CD4-positive, alpha-beta memory T cell (primary cell): ENCODE results near the gene PPP1R12B. TPM values are rescaled to one million over a fixed set of nuclear protein-coding genes. Genes with fewer than 3 reads are reported as not detected.
A peak's percentile ranks its signal among the peaks of the same experiment; 100 is the strongest.
"Not testable (repeated sequence)": the region's sequence is repeated elsewhere in the genome, so short reads cannot be mapped to it uniquely, and the experiment has no call there.

Experiments used
- CTCF ChIA-PET: fragments of 350-600 bp; sonication (Branson Sonifier 250); formaldehyde crosslinking; loops from one replicate; lab custom pipeline; 2021; ENCODE audit warnings: inconsistent platforms; ENCODE audit not compliant: partially characterized antibody; lab: Charles Lee
- POLR2A ChIA-PET: fragments of 350-600 bp; sonication (Branson Sonifier 250); formaldehyde crosslinking; loops from one replicate; lab custom pipeline; 2021; ENCODE audit not compliant: partially characterized antibody; lab: Charles Lee
- DNase-seq, 5 donors: peaks; one replicate each; pipeline versions ENCODE4 v3.0.0 to v3.0.0-alpha.2; 2020 to 2022; ENCODE audit warnings: mixed read lengths in 1 of 5
- H3K27ac ChIP-seq: one replicate; pipeline ENCODE4 v1.7.0; 2013; ENCODE audit warnings: low read depth, low read length
- H3K27me3 ChIP-seq: 2 replicates; pipeline ENCODE4 v1.7.0; 2013; ENCODE audit warnings: mild to moderate bottlenecking, low read length, moderate library complexity; ENCODE audit not compliant: insufficient read depth
- H3K36me3 ChIP-seq: 2 replicates; pipeline ENCODE4 v1.7.0; 2013; ENCODE audit warnings: mild to moderate bottlenecking, low read length, moderate library complexity; ENCODE audit not compliant: insufficient read depth
- H3K4me1 ChIP-seq: 2 replicates; pipeline ENCODE4 v1.7.0; 2013; ENCODE audit warnings: mild to moderate bottlenecking, low read length, moderate library complexity; ENCODE audit not compliant: insufficient read depth
- H3K4me3 ChIP-seq, 2 donors: one replicate each; pipeline ENCODE4 v1.7.0; 2013; ENCODE audit warnings: low read length in 2 of 2, mild to moderate bottlenecking in 1 of 2
- H3K9me3 ChIP-seq, 2 donors: one replicate each; pipeline ENCODE4 v1.7.0; 2013; ENCODE audit warnings: low read length in 2 of 2, control low read depth in 1 of 2; ENCODE audit not compliant: control insufficient read depth in 1 of 2
- H3K27ac Mint-ChIP-seq, 7 donors: one replicate each; pipeline ENCODE4 v1.8.0; 2020 to 2021; ENCODE audit warnings: mixed read lengths in 7 of 7, mild to moderate bottlenecking in 6 of 7, inconsistent platforms in 3 of 7, moderate library complexity in 3 of 7
- H3K27me3 Mint-ChIP-seq, 2 donors: one replicate each; pipeline ENCODE4 v1.8.0; 2020 to 2021; ENCODE audit warnings: mixed read lengths in 2 of 2
- H3K36me3 Mint-ChIP-seq, 2 donors: one replicate each; pipeline ENCODE4 v1.8.0; 2020 to 2021; ENCODE audit warnings: mixed read lengths in 2 of 2, inconsistent platforms in 1 of 2, mild to moderate bottlenecking in 1 of 2
- H3K4me1 Mint-ChIP-seq, 4 donors: one replicate each; pipeline ENCODE4 v1.8.0; 2020 to 2021; ENCODE audit warnings: mixed read lengths in 4 of 4, mild to moderate bottlenecking in 1 of 4
- H3K4me3 Mint-ChIP-seq, 8 donors: one replicate each; pipeline ENCODE4 v1.8.0; 2020 to 2021; ENCODE audit warnings: mixed read lengths in 8 of 8, mild to moderate bottlenecking in 7 of 8, moderate library complexity in 6 of 8, inconsistent platforms in 3 of 8
- H3K9me3 Mint-ChIP-seq, 8 donors: one replicate each; pipeline ENCODE4 v1.8.0; 2020 to 2021; ENCODE audit warnings: mixed read lengths in 8 of 8, mild to moderate bottlenecking in 5 of 8, inconsistent platforms in 3 of 8, moderate library complexity in 1 of 8
- intact Hi-C: fragments of 100-400 bp; cut with micrococcal nuclease; formaldehyde crosslinking; loops from one replicate; pipeline ENCODE4 v1.15.1; 2023
- polyA plus RNA-seq, 2 donors: library from polyadenylated mRNA; unstranded; fragments of 300-500 nt; fragmentation: Illumina TruSeq; gene quantifications; one replicate each; pipeline ENCODE4 v1.2.3, GENCODE V29; 2021
- total RNA-seq, 2 experiments: library from RNA; stranded (reverse); gene quantifications; one replicate each; pipeline ENCODE4 v1.2.3, GENCODE V29; 2021

PPP1R12B gene
- total and polyA plus RNA-seq, 4 experiments from 2014 or later: 1.9 to 33.7 (median 17.0) TPM

DNA sequence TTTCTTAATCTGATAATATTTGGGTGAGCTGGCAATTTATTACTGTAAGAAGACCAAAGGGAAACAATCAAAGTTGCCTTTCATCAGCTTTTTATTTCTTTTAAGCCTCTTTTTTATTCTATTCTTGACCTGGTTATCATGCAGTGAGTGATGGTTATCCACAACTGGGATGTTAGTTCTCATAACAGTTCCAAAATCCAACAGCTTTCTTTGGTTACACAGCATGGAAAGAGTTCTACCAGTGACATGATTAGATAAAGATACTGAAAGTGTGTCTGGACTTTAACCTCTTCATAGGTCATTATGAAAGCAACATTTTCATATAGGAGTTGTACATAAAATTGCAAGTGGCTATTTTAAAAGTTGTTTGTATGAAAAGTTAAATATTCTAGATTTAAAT, 198.7 kb downstream of the PPP1R12B start:
- Mint-ChIP-seq H3K9me3 (no peaks in the 10 kb centered on the region), H3K27ac (no peak overlapping the region), H3K4me3 (no peak overlapping the region), H3K36me3 (peaks cover 1 to 3% of the 10 kb centered on the region in 2 donors), H3K27me3 (no peaks in the 10 kb centered on the region), H3K4me1 (peaks cover 0 to 7% (median 3%) of the 10 kb centered on the region in 4 donors)
- no peak for DNase-seq
- ChIA-PET CTCF (no interaction called here), POLR2A (no interaction called here)
- no peak overlapping the region for H3K27ac ChIP-seq
- H3K9me3 ChIP-seq: no peaks in the 10 kb centered on the region
- H3K36me3 ChIP-seq: no peaks in the 10 kb centered on the region
- H3K4me3 ChIP-seq: no peak overlapping the region
- H3K27me3 ChIP-seq: no peaks in the 10 kb centered on the region
- intact Hi-C loops: no loop called here
- no peaks in the 10 kb centered on the region for H3K4me1 ChIP-seq

DNA sequence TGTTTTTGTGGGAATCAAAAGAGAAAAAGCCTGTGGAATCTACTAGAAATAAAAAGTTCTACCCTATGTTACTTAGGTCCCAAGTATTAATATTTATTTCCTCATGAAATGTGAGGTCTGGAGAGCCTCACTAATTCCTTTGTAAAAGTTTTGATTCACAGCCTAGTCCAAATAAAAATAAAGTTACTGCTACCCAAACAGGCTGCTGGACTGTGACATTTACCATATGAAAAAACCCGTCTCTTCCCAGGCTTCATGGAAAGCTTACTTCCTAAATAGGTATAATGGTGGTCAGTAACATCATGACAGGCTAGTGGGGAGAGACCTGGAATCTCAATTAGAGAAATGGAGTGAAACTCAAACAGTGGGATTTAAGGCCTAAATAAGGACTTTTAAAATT, 201.6 kb downstream of the PPP1R12B start:
- CTCF ChIA-PET, H3K27me3 Mint-ChIP-seq, H3K27me3 ChIP-seq, intact Hi-C loops, H3K4me3 Mint-ChIP-seq, H3K4me1 ChIP-seq, DNase-seq, POLR2A ChIA-PET, H3K4me1 Mint-ChIP-seq, H3K9me3 Mint-ChIP-seq, H3K9me3 ChIP-seq, H3K27ac Mint-ChIP-seq, H3K36me3 ChIP-seq, H3K27ac ChIP-seq, H3K36me3 Mint-ChIP-seq, H3K4me3 ChIP-seq: not testable (repeated sequence)

DNA sequence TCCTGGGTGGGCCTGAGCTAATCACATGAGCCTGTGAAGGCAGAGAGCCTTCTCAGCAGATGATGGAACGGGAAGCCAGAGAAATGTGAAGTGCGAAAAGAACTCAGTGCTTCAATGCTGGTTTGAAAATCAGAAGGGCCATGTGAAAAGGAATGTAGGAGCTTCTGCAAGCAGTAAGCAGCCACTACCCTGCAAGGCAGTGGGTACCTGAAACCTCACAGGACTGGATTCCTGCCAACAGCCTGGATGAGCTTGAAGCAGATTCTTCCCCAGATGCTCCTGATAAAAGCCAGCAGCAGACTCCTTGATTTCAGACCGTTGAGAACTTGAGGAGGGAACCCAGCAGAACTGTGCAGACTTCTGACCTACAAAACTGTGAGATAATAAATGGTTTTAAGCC, 203.2 kb downstream of the PPP1R12B start:
- Mint-ChIP-seq H3K4me1 (no peaks in the 10 kb centered on the region), H3K27me3 (no peaks in the 10 kb centered on the region), H3K9me3 (no peaks in the 10 kb centered on the region), H3K27ac (peak overlapping the region in 1 of 7 donors; percentile 41), H3K36me3 (peaks cover 0 to 7% of the 10 kb centered on the region in 2 donors), H3K4me3 (no peak overlapping the region)
- ChIA-PET POLR2A (no interaction called here), CTCF (no interaction called here)
- H3K4me3 ChIP-seq: no peak overlapping the region
- H3K27me3 ChIP-seq: no peaks in the 10 kb centered on the region
- intact Hi-C loops: no loop called here
- no peaks in the 10 kb centered on the region for H3K9me3 ChIP-seq
- H3K4me1 ChIP-seq: no peaks in the 10 kb centered on the region
- H3K27ac ChIP-seq: no peak overlapping the region
- no peaks in the 10 kb centered on the region for H3K36me3 ChIP-seq
- no peak for DNase-seq

DNA sequence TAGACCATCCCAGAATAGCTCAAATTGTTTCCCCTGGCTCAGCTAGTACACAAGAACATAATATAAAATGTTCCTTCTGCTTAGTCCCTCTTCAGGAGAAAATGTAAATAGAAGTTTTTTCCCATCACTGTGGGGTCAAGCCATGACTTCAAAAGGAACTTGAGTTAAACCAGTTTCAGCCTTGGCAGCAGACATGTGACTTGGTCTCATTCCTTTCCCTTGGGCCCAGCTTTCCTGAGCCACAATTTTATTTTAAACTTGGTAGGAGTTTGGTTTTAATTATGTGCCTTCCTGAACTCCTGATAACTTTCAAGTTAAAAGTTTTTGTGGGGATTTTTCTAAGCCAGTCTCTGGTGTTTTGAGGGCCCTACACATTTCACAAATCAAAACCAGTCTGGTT, 204.1 kb downstream of the PPP1R12B start:
- H3K27me3 ChIP-seq, H3K9me3 Mint-ChIP-seq, POLR2A ChIA-PET, H3K36me3 ChIP-seq, DNase-seq, CTCF ChIA-PET, H3K27ac Mint-ChIP-seq, H3K27me3 Mint-ChIP-seq, H3K4me1 Mint-ChIP-seq, H3K4me1 ChIP-seq, H3K36me3 Mint-ChIP-seq, H3K9me3 ChIP-seq, H3K27ac ChIP-seq, intact Hi-C loops, H3K4me3 Mint-ChIP-seq, H3K4me3 ChIP-seq: not testable (repeated sequence)

DNA sequence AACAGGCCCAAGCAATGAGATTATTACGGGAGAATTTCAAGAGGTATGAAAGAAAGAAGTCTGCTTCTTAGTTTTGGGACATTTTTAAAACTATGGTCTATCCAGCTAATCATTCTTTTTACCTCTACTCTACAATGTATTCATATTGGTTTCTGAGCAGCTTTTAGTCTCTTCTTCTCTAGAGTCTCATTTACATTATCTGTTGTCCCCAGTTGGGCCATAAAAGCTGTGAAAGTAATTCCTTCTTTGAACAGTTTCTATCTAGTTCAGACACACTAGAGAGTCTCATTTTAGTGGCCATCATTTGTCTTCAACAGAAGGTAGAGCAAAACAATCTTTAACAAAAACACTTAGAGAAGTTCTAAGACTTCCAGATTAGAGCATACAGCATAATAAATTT, 204.6 kb downstream of the PPP1R12B start:
- H3K27me3 Mint-ChIP-seq, H3K4me1 Mint-ChIP-seq, H3K9me3 Mint-ChIP-seq, intact Hi-C loops, H3K27ac ChIP-seq, DNase-seq, H3K36me3 ChIP-seq, H3K4me1 ChIP-seq, POLR2A ChIA-PET, H3K4me3 ChIP-seq, H3K27ac Mint-ChIP-seq, H3K9me3 ChIP-seq, H3K36me3 Mint-ChIP-seq, CTCF ChIA-PET, H3K27me3 ChIP-seq, H3K4me3 Mint-ChIP-seq: not testable (repeated sequence)

DNA sequence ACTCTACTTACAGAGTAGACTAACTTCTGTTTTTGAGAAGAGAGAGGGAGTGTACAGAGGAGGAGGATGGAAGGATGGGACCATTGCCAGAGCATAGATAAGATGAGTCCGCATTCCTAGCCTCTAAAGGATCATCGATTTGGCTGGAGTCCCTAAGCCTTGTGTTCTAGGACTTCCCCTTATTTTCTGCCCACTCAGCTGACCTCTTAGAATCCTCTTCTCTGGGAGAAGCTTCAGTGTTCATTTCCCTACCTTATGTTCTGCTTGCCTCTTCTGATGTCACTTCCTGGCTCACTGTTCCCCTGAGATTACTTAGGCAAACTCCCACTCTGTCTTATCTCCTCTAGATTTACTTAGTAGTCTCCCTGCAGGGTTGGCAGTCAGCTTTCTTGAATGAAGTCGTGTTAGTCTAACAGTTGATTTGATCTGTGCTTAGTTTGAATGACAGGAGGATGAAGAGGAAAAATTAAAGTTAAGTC, 205.1 kb downstream of the PPP1R12B start:
- Histone ChIP-seq H3K27ac (no peak overlapping the region), H3K36me3 (no peaks in the 10 kb centered on the region), H3K27me3 (no peaks in the 10 kb centered on the region), H3K9me3 (no peaks in the 10 kb centered on the region), H3K4me3 (no peak overlapping the region), H3K4me1 (no peaks in the 10 kb centered on the region)
- Mint-ChIP-seq H3K4me3 (no peak overlapping the region), H3K9me3 (no peaks in the 10 kb centered on the region), H3K27me3 (no peaks in the 10 kb centered on the region), H3K36me3 (peaks cover 0 to 8% of the 10 kb centered on the region in 2 donors), H3K27ac (peak overlapping the region in 1 of 7 donors; percentile 63), H3K4me1 (no peaks in the 10 kb centered on the region)
- ChIA-PET CTCF (no interaction called here), POLR2A (no interaction called here)
- DNase-seq: no peak
- intact Hi-C loops: no loop called here

DNA sequence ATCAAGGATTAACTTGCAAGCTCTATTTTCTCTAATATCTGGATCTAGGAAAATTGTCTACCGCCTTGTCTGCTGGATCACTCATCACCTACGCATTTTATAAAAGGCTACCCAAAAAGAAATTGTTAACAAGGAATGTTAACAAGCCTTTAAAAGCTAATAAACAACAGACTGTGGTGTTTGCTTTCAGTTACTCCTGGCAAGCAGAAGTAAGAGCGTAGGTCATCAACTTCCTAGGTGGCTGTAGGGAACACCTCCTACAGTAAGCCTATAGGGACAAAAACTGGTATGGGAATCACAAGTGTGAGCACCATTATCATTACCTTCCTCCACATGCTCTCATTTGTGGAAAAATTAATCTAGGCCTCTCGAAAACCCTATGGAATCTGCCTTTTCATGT, 206.1 kb downstream of the PPP1R12B start:
- intact Hi-C loops, H3K9me3 Mint-ChIP-seq, H3K4me3 Mint-ChIP-seq, CTCF ChIA-PET, H3K27ac ChIP-seq, H3K9me3 ChIP-seq, H3K27ac Mint-ChIP-seq, H3K4me1 Mint-ChIP-seq, H3K27me3 ChIP-seq, H3K36me3 ChIP-seq, POLR2A ChIA-PET, DNase-seq, H3K27me3 Mint-ChIP-seq, H3K4me1 ChIP-seq, H3K4me3 ChIP-seq, H3K36me3 Mint-ChIP-seq: not testable (repeated sequence)

DNA sequence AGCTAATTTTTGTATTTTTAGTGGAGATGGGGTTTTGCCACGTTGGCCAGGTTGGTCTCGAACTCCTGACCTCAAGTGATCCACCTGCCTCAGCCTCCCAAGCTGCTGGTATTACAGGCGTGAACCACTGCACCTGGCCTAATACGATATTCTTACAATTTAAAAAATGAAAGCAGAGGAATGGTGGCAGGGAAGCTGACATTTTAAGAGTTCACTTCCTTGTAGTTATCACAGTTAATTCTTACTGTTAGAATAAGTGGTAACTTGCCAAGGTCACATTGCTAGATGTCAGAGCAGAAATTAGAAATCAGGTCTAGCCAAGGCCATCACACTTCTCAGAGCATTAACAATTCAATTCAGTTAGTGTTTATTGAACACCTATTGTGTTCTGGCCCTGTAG, 207.5 kb downstream of the PPP1R12B start:
- H3K27ac Mint-ChIP-seq, H3K4me3 Mint-ChIP-seq, H3K9me3 ChIP-seq, CTCF ChIA-PET, H3K36me3 ChIP-seq, H3K4me1 Mint-ChIP-seq, H3K4me3 ChIP-seq, DNase-seq, H3K27me3 ChIP-seq, H3K9me3 Mint-ChIP-seq, intact Hi-C loops, H3K27me3 Mint-ChIP-seq, POLR2A ChIA-PET, H3K36me3 Mint-ChIP-seq, H3K4me1 ChIP-seq, H3K27ac ChIP-seq: not testable (repeated sequence)
